Neural progenitor cell (in vitro differentiated cells): ENCODE results near the gene TSPAN2. TPM values are rescaled to one million over a fixed set of nuclear protein-coding genes. Genes with fewer than 3 reads are reported as not detected.
A peak's percentile ranks its signal among the peaks of the same experiment; 100 is the strongest.

Experiments
- DNase-seq: peaks from one replicate; pipeline ENCODE4 v3.0.0-alpha.2; 2016; ENCODE audit warnings: low spot score
- H2AFZ ChIP-seq: fragments of 200-600 bp; sonication (generic); replicated peaks from 2 replicates; pipeline ENCODE4 v1.6.1; 2016; ENCODE audit warnings: antibody characterized with exemption
- H3F3A ChIP-seq: fragments of 200-600 bp; sonication (generic); 2 replicates; pipeline ENCODE4 v1.6.1; 2016; ENCODE audit warnings: antibody characterized with exemption, low read depth
- H3K27ac ChIP-seq: fragments of 200-600 bp; sonication (generic); 2 replicates; pipeline ENCODE4 v1.5.1; 2016; ENCODE audit warnings: mild to moderate bottlenecking
- H3K27me3 ChIP-seq: fragments of 200-600 bp; sonication (generic); 2 replicates; pipeline ENCODE4 v1.6.1; 2016; ENCODE audit warnings: mild to moderate bottlenecking, moderate library complexity
- H3K36me3 ChIP-seq: fragments of 200-600 bp; sonication (generic); 2 replicates; pipeline ENCODE4 v1.5.1; 2016
- H3K4me1 ChIP-seq: fragments of 200-600 bp; sonication (generic); 2 replicates; pipeline ENCODE4 v1.6.1; 2016; ENCODE audit warnings: mixed run types
- H3K4me2 ChIP-seq: fragments of 200-600 bp; sonication (generic); 2 replicates; pipeline ENCODE4 v1.6.1; 2016
- H3K4me3 ChIP-seq: fragments of 200-600 bp; sonication (generic); 2 replicates; pipeline ENCODE4 v1.5.1; 2016
- H3K79me2 ChIP-seq: fragments of 200-600 bp; sonication (generic); 2 replicates; pipeline ENCODE4 v1.6.1; 2016; ENCODE audit warnings: low read depth
- H3K9ac ChIP-seq: fragments of 200-600 bp; sonication (generic); 2 replicates; pipeline ENCODE4 v1.6.1; 2016
- H3K9me3 ChIP-seq: fragments of 200-600 bp; sonication (generic); 2 replicates; pipeline ENCODE4 v1.5.1; 2016; ENCODE audit warnings: low read depth
- H4K20me1 ChIP-seq: fragments of 200-600 bp; sonication (generic); 2 replicates; pipeline ENCODE4 v1.6.1; 2016; ENCODE audit warnings: low read depth
- H3K27ac Mint-ChIP-seq: 3 replicates; pipeline ENCODE4 v1.8.0; 2021; ENCODE audit warnings: mixed read lengths
- H3K27me3 Mint-ChIP-seq: 2 replicates; pipeline ENCODE4 v1.8.0; 2022; ENCODE audit warnings: low read depth, mild to moderate bottlenecking, inconsistent platforms, moderate library complexity, mixed read lengths; ENCODE audit not compliant: insufficient read depth
- H3K36me3 Mint-ChIP-seq: 3 replicates; pipeline ENCODE4 v1.8.0; 2021; ENCODE audit warnings: mixed read lengths
- H3K4me1 Mint-ChIP-seq: 3 replicates; pipeline ENCODE4 v1.8.0; 2021; ENCODE audit warnings: mixed read lengths
- H3K4me3 Mint-ChIP-seq: 3 replicates; pipeline ENCODE4 v1.8.0; 2021; ENCODE audit warnings: mild to moderate bottlenecking, moderate library complexity, mixed read lengths
- H3K9me3 Mint-ChIP-seq: 3 replicates; pipeline ENCODE4 v1.8.0; 2020; ENCODE audit warnings: mixed read lengths
- EZH2 ChIP-seq: fragments of 200-600 bp; sonication (generic); IDR thresholded peaks from 2 replicates; pipeline ENCODE4 v1.6.1; 2017; ENCODE audit warnings: antibody characterized with exemption, mild to moderate bottlenecking, moderate library complexity
- EZH2phosphoT487 ChIP-seq: fragments of 200-600 bp; sonication (generic); IDR thresholded peaks from 2 replicates; pipeline ENCODE4 v1.6.1; 2017; ENCODE audit warnings: antibody characterized with exemption
- total RNA-seq: library from RNA; depleted of rRNA; stranded (reverse); fragments of >200 nt; gene quantifications from 2 replicates; pipeline ENCODE4 v1.2.3, GENCODE V29; 2015; ENCODE audit warnings: low replicate concordance
- TF ChIP-seq, protein P1 (sequence below): fragments of 200-600 bp; sonication (generic); IDR thresholded peaks from 2 replicates; pipeline ENCODE4 v1.5.1; 2017; ENCODE audit warnings: antibody characterized with exemption, mild to moderate bottlenecking

The TSPAN2 gene
- total RNA-seq, 1 donor from 2014 or later: 19.7 TPM

DNA sequence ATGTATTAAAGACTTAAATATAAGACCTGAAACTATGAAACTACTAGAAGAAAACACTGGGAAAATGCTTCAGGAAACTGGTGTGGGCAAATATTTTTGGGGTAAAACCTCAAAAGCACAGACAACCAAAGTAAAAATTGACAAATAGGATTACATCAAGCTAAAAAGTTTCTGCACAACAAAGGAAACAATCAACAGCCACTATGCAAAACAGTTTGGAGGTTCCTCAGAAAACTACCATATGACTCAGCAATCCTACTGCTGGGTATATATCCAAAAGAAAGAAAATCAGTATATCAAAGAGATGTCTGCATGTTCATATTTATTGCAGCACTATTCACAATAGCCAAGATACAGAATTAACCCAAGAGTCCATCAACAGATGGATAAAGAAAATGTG is 42.6 kb downstream of the TSPAN2 start:
- H4K20me1 ChIP-seq: no peaks in the 10 kb centered on the region
- DNase-seq: no peak
- Mint-ChIP-seq H3K36me3 (peaks cover 3% of the 10 kb centered on the region), H3K4me1 (no peaks in the 10 kb centered on the region), H3K27ac (no peak overlapping the region), H3K27me3 (no peaks in the 10 kb centered on the region), H3K4me3 (no peak overlapping the region), H3K9me3 (peaks cover 10% of the 10 kb centered on the region)
- H3K27me3 ChIP-seq: no peaks in the 10 kb centered on the region
- H3K79me2 ChIP-seq: no peaks in the 10 kb centered on the region
- H3F3A ChIP-seq: no peaks in the 10 kb centered on the region
- no peaks in the 10 kb centered on the region for H3K9me3 ChIP-seq
- TF ChIP-seq EZH2phosphoT487 (no peak), EZH2 (no peak)
- TF ChIP-seq, protein P1, sequence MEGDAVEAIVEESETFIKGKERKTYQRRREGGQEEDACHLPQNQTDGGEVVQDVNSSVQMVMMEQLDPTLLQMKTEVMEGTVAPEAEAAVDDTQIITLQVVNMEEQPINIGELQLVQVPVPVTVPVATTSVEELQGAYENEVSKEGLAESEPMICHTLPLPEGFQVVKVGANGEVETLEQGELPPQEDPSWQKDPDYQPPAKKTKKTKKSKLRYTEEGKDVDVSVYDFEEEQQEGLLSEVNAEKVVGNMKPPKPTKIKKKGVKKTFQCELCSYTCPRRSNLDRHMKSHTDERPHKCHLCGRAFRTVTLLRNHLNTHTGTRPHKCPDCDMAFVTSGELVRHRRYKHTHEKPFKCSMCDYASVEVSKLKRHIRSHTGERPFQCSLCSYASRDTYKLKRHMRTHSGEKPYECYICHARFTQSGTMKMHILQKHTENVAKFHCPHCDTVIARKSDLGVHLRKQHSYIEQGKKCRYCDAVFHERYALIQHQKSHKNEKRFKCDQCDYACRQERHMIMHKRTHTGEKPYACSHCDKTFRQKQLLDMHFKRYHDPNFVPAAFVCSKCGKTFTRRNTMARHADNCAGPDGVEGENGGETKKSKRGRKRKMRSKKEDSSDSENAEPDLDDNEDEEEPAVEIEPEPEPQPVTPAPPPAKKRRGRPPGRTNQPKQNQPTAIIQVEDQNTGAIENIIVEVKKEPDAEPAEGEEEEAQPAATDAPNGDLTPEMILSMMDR: no peak
- no peak overlapping the region for H3K4me3 ChIP-seq
- no peak overlapping the region for H3K9ac ChIP-seq
- H3K36me3 ChIP-seq: no peaks in the 10 kb centered on the region
- no peaks in the 10 kb centered on the region for H3K4me1 ChIP-seq
- no peak overlapping the region for H3K4me2 ChIP-seq
- no peak overlapping the region for H3K27ac ChIP-seq
- no peak overlapping the region for H2AFZ ChIP-seq

- H3K27me3 ChIP-seq: no peaks in the 10 kb centered on the region
- Mint-ChIP-seq H3K9me3 (peaks cover 10% of the 10 kb centered on the region), H3K27ac (no peak overlapping the region), H3K4me3 (no peak overlapping the region), H3K36me3 (peaks cover 3% of the 10 kb centered on the region), H3K27me3 (no peaks in the 10 kb centered on the region), H3K4me1 (no peaks in the 10 kb centered on the region)
- no peak overlapping the region for H3K4me3 ChIP-seq
- no peak for TF ChIP-seq EZH2phosphoT487
- TF ChIP-seq, protein P1: peak; percentile 55
- H3K4me1 ChIP-seq: peaks cover 8% of the 10 kb centered on the region
- H4K20me1 ChIP-seq: no peaks in the 10 kb centered on the region
- no peak overlapping the region for H3K27ac ChIP-seq
- H2AFZ ChIP-seq: no peak overlapping the region
- DNase-seq: peak; percentile 53
- no peak overlapping the region for H3K9ac ChIP-seq
- H3F3A ChIP-seq: no peaks in the 10 kb centered on the region
- H3K9me3 ChIP-seq: no peaks in the 10 kb centered on the region
- no peak overlapping the region for H3K4me2 ChIP-seq
- H3K36me3 ChIP-seq: no peaks in the 10 kb centered on the region
- H3K79me2 ChIP-seq: no peaks in the 10 kb centered on the region
Observed at GRCh38 chr1:115041654-115042053, 47.6 kb downstream of the TSPAN2 start.

- Mint-ChIP-seq H3K27ac (no peak overlapping the region), H3K27me3 (no peaks in the 10 kb centered on the region), H3K36me3 (no peaks in the 10 kb centered on the region), H3K4me3 (no peak overlapping the region), H3K4me1 (no peaks in the 10 kb centered on the region), H3K9me3 (peaks cover 3% of the 10 kb centered on the region)
- no peak for DNase-seq
- no peaks in the 10 kb centered on the region for H3K36me3 ChIP-seq
- H3K9ac ChIP-seq: no peak overlapping the region
- TF ChIP-seq, protein P1: peak; percentile 28
- TF ChIP-seq EZH2phosphoT487 (no peak), EZH2 (no peak)
- no peak overlapping the region for H3K4me3 ChIP-seq
- H3K27me3 ChIP-seq: no peaks in the 10 kb centered on the region
- no peak overlapping the region for H3K4me2 ChIP-seq
- H2AFZ ChIP-seq: no peak overlapping the region
- no peaks in the 10 kb centered on the region for H3K79me2 ChIP-seq
- no peaks in the 10 kb centered on the region for H4K20me1 ChIP-seq
- no peaks in the 10 kb centered on the region for H3K9me3 ChIP-seq
- no peaks in the 10 kb centered on the region for H3F3A ChIP-seq
- no peak overlapping the region for H3K27ac ChIP-seq
- peaks cover 8% of the 10 kb centered on the region for H3K4me1 ChIP-seq
Observed at GRCh38 chr1:115040501-115040900, 48.8 kb downstream of the TSPAN2 start.
